Endothelial cell of umbilical vein (primary cell): ENCODE results near the gene POLR2L. TPM values are rescaled to one million over a fixed set of nuclear protein-coding genes. Genes with fewer than 3 reads are reported as not detected.

Experiments used
- BruUV-seq: library from RNA; stranded (reverse); fragments of 400-500 nt; replicated peaks from 2 replicates; lab custom pipeline; 2021; lab: Mats Ljungman, UMichigan
- CTCF ChIA-PET: fragments of 300-600, 350-600 bp; sonication (Branson Sonifier 250); formaldehyde crosslinking; loops from one replicate; lab custom pipeline; 2021; ENCODE audit warnings: antibody characterized with exemption, inconsistent platforms; lab: Charles Lee
- POLR2A ChIA-PET: fragments of 300-600, 350-600 bp; sonication (Branson Sonifier 250); formaldehyde crosslinking; loops from one replicate; lab custom pipeline; 2021; ENCODE audit warnings: antibody characterized with exemption, inconsistent platforms; lab: Charles Lee
- DNase-seq: peaks from one replicate; pipeline ENCODE4 v3.0.0-alpha.2; 2011; ENCODE audit warnings: low read depth, low spot score
- FAIRE-seq: peaks from 2 replicates; lab custom pipeline; 2011; peaks lifted over from hg19 to GRCh38; lab: Jason Lieb, UNC
- H2AFZ ChIP-seq: 2 replicates; pipeline ENCODE4 v1.6.0; 2012; ENCODE audit warnings: low read depth, low read length, control low read depth, inconsistent platforms
- H3K27ac ChIP-seq: 2 replicates; pipeline ENCODE4 v1.5.1; 2011; ENCODE audit warnings: low read depth, mild to moderate bottlenecking, control low read depth, low read length, moderate library complexity; ENCODE audit not compliant: insufficient read depth
- H3K27me3 ChIP-seq, 2 experiments: 2 replicates each; pipeline versions ENCODE4 v1.6.0 to v1.6.1; 2011; ENCODE audit warnings: low read length in 2 of 2, mixed read lengths in 1 of 2; ENCODE audit not compliant: control insufficient read depth in 2 of 2, insufficient read depth in 2 of 2
- H3K36me3 ChIP-seq, 2 experiments: 2 replicates in 1 of 2; 3 replicates in 1 of 2; pipeline ENCODE4 v1.5.1; 2011; ENCODE audit warnings: low read length in 2 of 2, mild to moderate bottlenecking in 1 of 2, moderate library complexity in 1 of 2; ENCODE audit not compliant: control insufficient read depth in 2 of 2, insufficient read depth in 2 of 2; ENCODE audit errors: extremely low read depth in 1 of 2
- H3K4me1 ChIP-seq: 3 replicates; pipeline ENCODE4 v1.5.1; 2011; ENCODE audit warnings: mild to moderate bottlenecking, low read length; ENCODE audit not compliant: control insufficient read depth, insufficient read depth; ENCODE audit errors: extremely low read depth
- H3K4me2 ChIP-seq: 2 replicates; pipeline ENCODE4 v1.6.1; 2011; ENCODE audit warnings: low read length, control low read depth, mixed read lengths; ENCODE audit not compliant: insufficient read depth
- H3K4me3 ChIP-seq, 3 experiments: fragments of 200-600 bp in 1 of 3; sonication (generic), shearing (Covaris generic) in 1 of 3; replicated peaks in 1 of 3; 2 replicates each; pipeline ENCODE4 v1.5.1; 2011 to 2016; ENCODE audit warnings: control low read depth in 3 of 3, low read length in 3 of 3, mild to moderate bottlenecking in 2 of 3, inconsistent platforms in 1 of 3, low read depth in 1 of 3, moderate library complexity in 1 of 3; ENCODE audit not compliant: insufficient read depth in 1 of 3
- H3K79me2 ChIP-seq: 2 replicates; pipeline ENCODE4 v1.6.0; 2012; ENCODE audit warnings: low read length, inconsistent platforms; ENCODE audit not compliant: control insufficient read depth, insufficient read depth
- H3K9ac ChIP-seq: replicated peaks from 2 replicates; pipeline ENCODE3; 2011; ENCODE audit warnings: low read length, control low read depth; ENCODE audit not compliant: insufficient read depth; ENCODE audit errors: extremely low read depth
- H3K9me1 ChIP-seq: replicated peaks from 3 replicates; pipeline ENCODE4 v1.6.0; 2011; ENCODE audit warnings: mild to moderate bottlenecking, low read length; ENCODE audit not compliant: control insufficient read depth, insufficient read depth; ENCODE audit errors: extremely low read depth
- H3K9me3 ChIP-seq: replicated peaks from 2 replicates; pipeline ENCODE4 v1.5.1; 2012; ENCODE audit warnings: low read length, inconsistent platforms; ENCODE audit not compliant: control insufficient read depth, insufficient read depth
- H4K20me1 ChIP-seq: replicated peaks from 2 replicates; pipeline ENCODE3; 2011; ENCODE audit warnings: mild to moderate bottlenecking, low read length; ENCODE audit not compliant: control insufficient read depth, insufficient read depth; ENCODE audit errors: extremely low read depth
- EZH2 ChIP-seq: IDR thresholded peaks from 2 replicates; pipeline ENCODE4 v1.6.1; 2012; ENCODE audit warnings: borderline replicate concordance, low read depth, mild to moderate bottlenecking, moderate library complexity, low read length, inconsistent platforms; ENCODE audit not compliant: severe bottlenecking
- GATA2 ChIP-seq: IDR thresholded peaks from 2 replicates; pipeline ENCODE4 v1.7.0; 2011; ENCODE audit warnings: low read depth, mild to moderate bottlenecking, moderate library complexity, mixed read lengths, low read length; ENCODE audit not compliant: insufficient read length, insufficient read depth
- JUN ChIP-seq: IDR thresholded peaks from 2 replicates; pipeline ENCODE4 v1.6.1; 2011; ENCODE audit warnings: borderline replicate concordance, low read depth; ENCODE audit not compliant: insufficient read length, insufficient read depth
- MYC ChIP-seq: IDR thresholded peaks from one replicate; pipeline ENCODE4 v1.6.1; 2011; ENCODE audit warnings: mild to moderate bottlenecking, low read depth, low read length
- POLR2A ChIP-seq: IDR thresholded peaks from 2 replicates; pipeline ENCODE4 v1.6.1; 2012; ENCODE audit warnings: low read depth, mild to moderate bottlenecking, control low read depth, low read length
- POLR2AphosphoS5 ChIP-seq: IDR thresholded peaks from 2 replicates; pipeline ENCODE4 v1.6.1; 2012; ENCODE audit warnings: low read depth, mild to moderate bottlenecking, control low read depth, low read length, moderate library complexity; ENCODE audit not compliant: insufficient read depth
- dilution Hi-C: fragments of 300-500 bp; cut with MboI; formaldehyde crosslinking; loops from one replicate; pipeline ENCODE4 v1.15.0; 2019; ENCODE audit warnings: low sequenced_read_pairs; ENCODE audit not compliant: extremely low pct_ligation_motif_present
- intact Hi-C: fragments of 100-400 bp; cut with micrococcal nuclease; formaldehyde crosslinking; loops from one replicate; pipeline ENCODE4 v1.10.0; 2022
- polyA plus RNA-seq, 4 experiments: library from polyadenylated mRNA; depleted of rRNA in 3 of 4; stranded (reverse) in 3 of 4; unstranded in 1 of 4; fragments of >200 nt; gene quantifications; 2 replicates each; pipeline versions ENCODE4 v1.2.1 to v1.2.3, GENCODE V29; 2011 to 2012; ENCODE audit warnings: missing spikeins in 1 of 4
- total RNA-seq: library from RNA; stranded (reverse); gene quantifications from 2 replicates; pipeline ENCODE4 v1.2.3, GENCODE V29; 2021
- TF ChIP-seq, protein P1 (sequence below), 2 donors: IDR thresholded peaks; 1 replicate in 1 of 2; 2 replicates in 1 of 2; pipeline ENCODE4 v1.5.1; 2011; ENCODE audit warnings: low read length in 2 of 2, mild to moderate bottlenecking in 2 of 2, moderate library complexity in 2 of 2, control low read depth in 1 of 2, inconsistent platforms in 1 of 2, low read depth in 1 of 2; ENCODE audit not compliant: insufficient read depth in 1 of 2; ENCODE audit errors: extremely low read depth in 1 of 2
- TF ChIP-seq, protein P2 (sequence below): IDR thresholded peaks from 2 replicates; pipeline ENCODE4 v1.6.1; 2011; ENCODE audit not compliant: insufficient read depth, insufficient read length

Gene POLR2L
- total and polyA plus RNA-seq, 2 donors (not counting 3 experiments of a cell fraction or from before 2014, with no cell fraction given), result 146 to 259 TPM

DNA sequence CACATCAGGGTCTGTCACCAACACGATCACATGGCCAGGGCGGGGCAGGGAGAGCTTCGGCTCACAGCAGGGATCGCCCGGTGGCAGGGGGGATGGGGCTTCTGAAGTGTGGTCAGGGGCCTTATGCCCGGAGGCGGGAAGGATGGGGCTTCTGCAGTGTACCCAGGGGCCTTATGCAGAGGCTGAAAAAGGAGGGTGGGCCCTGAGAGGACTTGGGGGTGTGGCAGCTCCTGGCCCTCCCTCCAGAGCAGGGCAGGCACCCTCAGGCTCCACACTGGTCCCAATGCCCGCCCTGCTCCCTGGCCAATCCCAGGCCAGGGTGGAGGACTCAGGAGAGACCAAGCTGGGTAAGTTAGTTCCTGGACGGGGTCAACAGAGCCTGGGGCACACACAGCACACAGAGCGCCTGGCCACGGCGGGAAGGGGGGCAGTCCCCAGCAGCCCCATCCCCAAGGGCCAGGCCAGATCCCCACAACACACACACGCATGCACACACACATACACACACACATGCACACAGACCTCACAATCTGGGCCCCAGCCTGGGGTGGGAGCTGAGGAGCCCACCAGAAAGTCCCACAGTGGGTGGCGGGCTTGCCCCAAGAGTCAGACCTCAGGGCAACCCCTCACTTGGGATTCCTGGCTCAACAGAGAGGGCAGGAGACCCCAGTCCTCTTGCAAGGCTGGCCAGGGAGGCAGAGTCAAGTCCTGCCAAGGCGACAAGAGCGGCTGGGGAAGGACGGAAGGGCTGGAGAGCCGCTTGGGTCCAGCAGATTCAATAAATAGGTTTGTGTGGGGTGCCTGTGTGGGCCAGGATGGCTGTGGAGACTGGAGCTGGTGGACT is 51.4 kb downstream of the POLR2L start:
- no peaks in the 10 kb centered on the region for H3K27me3 ChIP-seq
- FAIRE-seq (no peak), DNase-seq (no peak)
- ChIA-PET POLR2A (no interaction called here), CTCF (no interaction called here)
- no peak overlapping the region for H2AFZ ChIP-seq
- H3K4me2 ChIP-seq, result no peak overlapping the region
- H4K20me1 ChIP-seq, result no peaks in the 10 kb centered on the region
- dilution Hi-C loops (no loop called here), intact Hi-C loops (no loop called here)
- H3K36me3 ChIP-seq, result no peaks in the 10 kb centered on the region
- no peak overlapping the region for H3K9ac ChIP-seq
- H3K79me2 ChIP-seq, result peaks cover 5% of the 10 kb centered on the region
- no peak overlapping the region for H3K4me3 ChIP-seq
- TF ChIP-seq POLR2AphosphoS5 (no peak), EZH2 (no peak), JUN (no peak), MYC (no peak), POLR2A (no peak), GATA2 (no peak)
- TF ChIP-seq, protein P1, sequence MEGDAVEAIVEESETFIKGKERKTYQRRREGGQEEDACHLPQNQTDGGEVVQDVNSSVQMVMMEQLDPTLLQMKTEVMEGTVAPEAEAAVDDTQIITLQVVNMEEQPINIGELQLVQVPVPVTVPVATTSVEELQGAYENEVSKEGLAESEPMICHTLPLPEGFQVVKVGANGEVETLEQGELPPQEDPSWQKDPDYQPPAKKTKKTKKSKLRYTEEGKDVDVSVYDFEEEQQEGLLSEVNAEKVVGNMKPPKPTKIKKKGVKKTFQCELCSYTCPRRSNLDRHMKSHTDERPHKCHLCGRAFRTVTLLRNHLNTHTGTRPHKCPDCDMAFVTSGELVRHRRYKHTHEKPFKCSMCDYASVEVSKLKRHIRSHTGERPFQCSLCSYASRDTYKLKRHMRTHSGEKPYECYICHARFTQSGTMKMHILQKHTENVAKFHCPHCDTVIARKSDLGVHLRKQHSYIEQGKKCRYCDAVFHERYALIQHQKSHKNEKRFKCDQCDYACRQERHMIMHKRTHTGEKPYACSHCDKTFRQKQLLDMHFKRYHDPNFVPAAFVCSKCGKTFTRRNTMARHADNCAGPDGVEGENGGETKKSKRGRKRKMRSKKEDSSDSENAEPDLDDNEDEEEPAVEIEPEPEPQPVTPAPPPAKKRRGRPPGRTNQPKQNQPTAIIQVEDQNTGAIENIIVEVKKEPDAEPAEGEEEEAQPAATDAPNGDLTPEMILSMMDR (IDR thresholded peaks at IDR 0.05; ENCODE audit: extremely low read depth in 1 of 2, insufficient read depth in 1 of 2, low read depth in 1 of 2, low read length in 2 of 2), result no peak
- TF ChIP-seq, protein P2, sequence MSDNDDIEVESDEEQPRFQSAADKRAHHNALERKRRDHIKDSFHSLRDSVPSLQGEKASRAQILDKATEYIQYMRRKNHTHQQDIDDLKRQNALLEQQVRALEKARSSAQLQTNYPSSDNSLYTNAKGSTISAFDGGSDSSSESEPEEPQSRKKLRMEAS, result no peak
- peaks cover 4% of the 10 kb centered on the region for H3K4me1 ChIP-seq
- TSS peak; percentile 25 for BruUV-seq
- H3K27ac ChIP-seq, result no peak overlapping the region
- no peaks in the 10 kb centered on the region for H3K9me3 ChIP-seq
- no peaks in the 10 kb centered on the region for H3K9me1 ChIP-seq
